HCT116 (cell line): ENCODE data around the gene FNBP1. TPM values are rescaled to one million over a fixed set of nuclear protein-coding genes. Genes with fewer than 3 reads are reported as not detected.

ENCODE experiments used
- ATAC-seq: fragments of 200-7000 bp; cut with Tn5 transposase; 2 replicates; pipeline ENCODE4 v1.9.1; 2020; ENCODE audit warnings: mild to moderate bottlenecking, moderate library complexity
- BruUV-seq: library from RNA; stranded (reverse); fragments of 400-500 nt; replicated peaks from 2 replicates; lab custom pipeline; 2021; lab: Mats Ljungman, UMichigan
- CTCF ChIA-PET: fragments of 300-600 bp; sonication (Branson Sonifier 250); formaldehyde crosslinking; loops from one replicate; lab custom pipeline; 2021; ENCODE audit warnings: antibody characterized with exemption; lab: Charles Lee
- POLR2A ChIA-PET: fragments of 300-600, 350-600 bp; sonication (Branson Sonifier 250); formaldehyde crosslinking; loops from one replicate; lab custom pipeline; 2021; ENCODE audit warnings: antibody characterized with exemption; lab: Charles Lee
- RAD21 ChIA-PET, 2 experiments: fragments of 300-600 bp; sonication (Branson Sonifier 250); formaldehyde crosslinking; loops; one replicate each; lab custom pipeline; 2023; ENCODE audit warnings: low total read pairs in 2 of 2; ENCODE audit not compliant: uncharacterized antibody in 2 of 2, unreplicated experiment in 2 of 2, low non-redundant PET in 1 of 2; lab: Charles Lee
- DNase-seq: peaks from one replicate; pipeline ENCODE4 v3.0.0-alpha.2; 2010; ENCODE audit warnings: low read depth, low spot score
- H2AFZ ChIP-seq: fragments of 200-600 bp; shearing (Covaris generic), sonication (generic); 2 replicates; pipeline ENCODE4 v1.6.1; 2017; ENCODE audit warnings: low read depth, mixed run types, mixed read lengths, antibody characterized with exemption, low read length; ENCODE audit not compliant: poor library complexity, severe bottlenecking
- H3K27ac ChIP-seq: 2 replicates; pipeline ENCODE4 v1.5.1; 2012; ENCODE audit warnings: low read depth, low read length
- H3K27me3 ChIP-seq: fragments of 200-600 bp; sonication (generic); 2 replicates; pipeline ENCODE4 v1.6.1; 2016; ENCODE audit warnings: mixed run types, low read length, mixed read lengths; ENCODE audit not compliant: insufficient read depth
- H3K36me3 ChIP-seq, 2 experiments: fragments of 200-500 bp in 1 of 2; fragments of 200-600 bp in 1 of 2; sonication (Bioruptor generic) in 1 of 2; sonication (generic) in 1 of 2; 2 replicates each; pipeline versions ENCODE4 v1.5.1 to v1.6.1; 2014 to 2016; ENCODE audit warnings: low read length in 2 of 2, inconsistent platforms in 1 of 2, mixed read lengths in 1 of 2, mixed run types in 1 of 2; ENCODE audit not compliant: insufficient read depth in 2 of 2, control insufficient read depth in 1 of 2
- H3K4me1 ChIP-seq, 2 experiments: fragments of 200-600 bp in 1 of 2; sonication (generic) in 1 of 2; 2 replicates each; pipeline versions ENCODE4 v1.5.1 to v1.6.1; 2012 to 2017; ENCODE audit warnings: low read length in 2 of 2, inconsistent platforms in 1 of 2, mild to moderate bottlenecking in 1 of 2, mixed read lengths in 1 of 2, mixed run types in 1 of 2, moderate library complexity in 1 of 2; ENCODE audit not compliant: insufficient read depth in 2 of 2, control insufficient read depth in 1 of 2
- H3K4me2 ChIP-seq: fragments of 200-600 bp; sonication (generic); 2 replicates; pipeline ENCODE4 v1.6.1; 2017; ENCODE audit warnings: mixed run types, low read length, mixed read lengths
- H3K4me3 ChIP-seq, 2 experiments: fragments of 200-600 bp in 1 of 2; sonication (generic) in 1 of 2; replicated peaks in 1 of 2; 2 replicates each; pipeline ENCODE4 v1.5.1; 2011 to 2016; ENCODE audit warnings: low read length in 2 of 2, control low read depth in 1 of 2, low read depth in 1 of 2, mild to moderate bottlenecking in 1 of 2, mixed read lengths in 1 of 2, mixed run types in 1 of 2
- H3K79me2 ChIP-seq: fragments of 200-600 bp; sonication (generic); 2 replicates; pipeline ENCODE4 v1.6.1; 2017; ENCODE audit warnings: mild to moderate bottlenecking, mixed run types, low read length, moderate library complexity, mixed read lengths; ENCODE audit not compliant: insufficient read depth
- H3K9ac ChIP-seq: fragments of 200-600 bp; sonication (generic); 2 replicates; pipeline ENCODE4 v1.6.1; 2016; ENCODE audit warnings: low read length, mixed read lengths
- H3K9me2 ChIP-seq: fragments of 200-600 bp; sonication (generic), shearing (Covaris generic); 2 replicates; pipeline ENCODE4 v1.6.1; 2017; ENCODE audit warnings: mixed run types, mild to moderate bottlenecking, moderate library complexity; ENCODE audit not compliant: insufficient read depth
- H3K9me3 ChIP-seq, 2 experiments: fragments of 200-500 bp in 1 of 2; fragments of 200-600 bp in 1 of 2; sonication (Bioruptor generic) in 1 of 2; sonication (generic) in 1 of 2; 2 replicates each; pipeline ENCODE4 v1.6.1; 2014 to 2017; ENCODE audit warnings: low read length in 2 of 2, mixed read lengths in 2 of 2, inconsistent platforms in 1 of 2, low read depth in 1 of 2, mild to moderate bottlenecking in 1 of 2, mixed run types in 1 of 2, moderate library complexity in 1 of 2; ENCODE audit not compliant: control insufficient read depth in 1 of 2, insufficient read depth in 1 of 2
- H4K20me1 ChIP-seq: fragments of 200-600 bp; sonication (generic), shearing (Covaris generic); 2 replicates; pipeline ENCODE4 v1.6.1; 2017; ENCODE audit warnings: mixed run types, mild to moderate bottlenecking, moderate library complexity; ENCODE audit not compliant: insufficient read depth
- CBX3 ChIP-seq: IDR thresholded peaks from 2 replicates; pipeline ENCODE4 v1.6.1; 2012; ENCODE audit warnings: low read depth
- CEBPB ChIP-seq: IDR thresholded peaks from 2 replicates; pipeline ENCODE4 v1.6.1; 2012; ENCODE audit warnings: low read depth
- CTCF ChIP-seq, 3 experiments: fragments of 200-600 bp in 1 of 3; sonication (generic) in 1 of 3; IDR thresholded peaks in 2 of 3; conservative IDR thresholded peaks in 1 of 3; 2 replicates each; pipeline ENCODE4 v1.5.1; 2012 to 2017; ENCODE audit warnings: low read depth in 2 of 3, low read length in 2 of 3, antibody characterized with exemption in 1 of 3, borderline replicate concordance in 1 of 3, control low read depth in 1 of 3, mild to moderate bottlenecking in 1 of 3, mixed read lengths in 1 of 3, mixed run types in 1 of 3, moderate library complexity in 1 of 3; ENCODE audit not compliant: insufficient read depth in 1 of 3
- EZH2 ChIP-seq: fragments of 200-600 bp; sonication (generic); IDR thresholded peaks from 2 replicates; pipeline ENCODE4 v1.6.1; 2017; ENCODE audit warnings: antibody characterized with exemption, mixed run types
- EZH2phosphoT487 ChIP-seq: fragments of 200-600 bp; IDR thresholded peaks from 2 replicates; pipeline ENCODE4 v1.6.1; 2018; ENCODE audit warnings: antibody characterized with exemption, borderline replicate concordance
- FOSL1 ChIP-seq: IDR thresholded peaks from 2 replicates; pipeline ENCODE4 v1.6.1; 2012; ENCODE audit warnings: low read depth
- JUND ChIP-seq: IDR thresholded peaks from 2 replicates; pipeline ENCODE4 v1.6.1; 2012
- POLR2A ChIP-seq: IDR thresholded peaks from 2 replicates; pipeline ENCODE4 v1.7.0; 2011; ENCODE audit warnings: borderline replicate concordance; ENCODE audit not compliant: insufficient read depth, insufficient read length; ENCODE audit errors: extremely low read depth
- POLR2AphosphoS5 ChIP-seq: IDR thresholded peaks from 2 replicates; pipeline ENCODE4 v1.6.1; 2011; ENCODE audit warnings: mild to moderate bottlenecking, low read depth, low read length, moderate library complexity
- RAD21 ChIP-seq: IDR thresholded peaks from 2 replicates; pipeline ENCODE4 v1.6.1; 2012; ENCODE audit warnings: low read depth, mild to moderate bottlenecking
- SRF ChIP-seq: IDR thresholded peaks from 2 replicates; pipeline ENCODE4 v1.6.1; 2012; ENCODE audit warnings: low read depth
- TCF7L2 ChIP-seq: IDR thresholded peaks from 2 replicates; pipeline ENCODE4 v1.7.0; 2011; ENCODE audit warnings: borderline replicate concordance, inconsistent platforms; ENCODE audit not compliant: insufficient read depth, insufficient read length; ENCODE audit errors: extremely low read depth
- intact Hi-C: fragments of 100-400 bp; cut with micrococcal nuclease; formaldehyde crosslinking; loops from 2 replicates; pipeline ENCODE4 v1.10.0; 2022
- total RNA-seq: library from RNA; stranded (reverse); gene quantifications from one replicate; pipeline ENCODE4 v1.2.1, GENCODE V29; 2021; ENCODE audit not compliant: unreplicated experiment

FNBP1 gene
- total RNA-seq, 1 experiment from 2014 or later, result 25.0 TPM

GRCh38 chr9:129945314-129945713 lies 97.7 kb downstream of the FNBP1 start:
- no peak for ATAC-seq
- Histone ChIP-seq H3K27ac (no peak overlapping the region), H2AFZ (no peak overlapping the region), H3K79me2 (no peaks in the 10 kb centered on the region), H4K20me1 (no peaks in the 10 kb centered on the region), H3K4me3 (no peak overlapping the region), H3K4me2 (no peak overlapping the region), H3K9me3 (peaks cover 6 to 13% of the 10 kb centered on the region in 2 experiments; a peak in 2 of 4 replicates), H3K27me3 (no peaks in the 10 kb centered on the region), H3K9ac (no peak overlapping the region), H3K4me1 (no peaks in the 10 kb centered on the region), H3K36me3 (no peaks in the 10 kb centered on the region), H3K9me2 (no peaks in the 10 kb centered on the region)
- TF ChIP-seq CEBPB (no peak), EZH2phosphoT487 (no peak), POLR2AphosphoS5 (no peak), JUND (no peak), CBX3 (no peak), TCF7L2 (no peak)
- DNase-seq, result no peak
- ChIA-PET CTCF (no interaction called here), POLR2A (no interaction called here), RAD21 (no interaction called here)
- intact Hi-C loops, result no loop called here
- no TSS peak for BruUV-seq

- DNase-seq, result no peak
- H3K4me3 ChIP-seq, result no peak overlapping the region
- CTCF ChIA-PET, result no interaction called here
- POLR2A ChIA-PET, result no interaction called here
- no peaks in the 10 kb centered on the region for H3K79me2 ChIP-seq
- no peaks in the 10 kb centered on the region for H4K20me1 ChIP-seq
- H3K9me3 ChIP-seq, result peaks cover 6 to 13% of the 10 kb centered on the region in 2 experiments; a peak in 2 of 4 replicates
- H3K9ac ChIP-seq, result no peak overlapping the region
- RAD21 ChIA-PET, result no interaction called here
- no peaks in the 10 kb centered on the region for H3K36me3 ChIP-seq
- intact Hi-C loops, result no loop called here
- no peak overlapping the region for H2AFZ ChIP-seq
- no peak overlapping the region for H3K27ac ChIP-seq
- TF ChIP-seq POLR2A, result no peak
- no peak for TF ChIP-seq SRF
- no peak for TF ChIP-seq FOSL1
- no peak for TF ChIP-seq CBX3
- TF ChIP-seq CTCF (IDR thresholded peaks at IDR 0.05 in 2 of 3, conservative IDR thresholded peaks at IDR 0.05 in 1 of 3; ENCODE audit: borderline replicate concordance in 1 of 3, insufficient read depth in 1 of 3, low read depth in 2 of 3, low read length in 2 of 3), result no peak
- no peak for TF ChIP-seq EZH2phosphoT487
- no peak for TF ChIP-seq EZH2
- TF ChIP-seq CEBPB, result no peak
- TF ChIP-seq RAD21, result no peak
- no peak for TF ChIP-seq POLR2AphosphoS5
- TF ChIP-seq, all 23 proteins: peak for 0
- no peaks in the 10 kb centered on the region for H3K9me2 ChIP-seq
- H3K4me2 ChIP-seq, result no peak overlapping the region
- no TSS peak for BruUV-seq
- no peaks in the 10 kb centered on the region for H3K27me3 ChIP-seq
- no peak for ATAC-seq
- H3K4me1 ChIP-seq, result no peaks in the 10 kb centered on the region
Observed at GRCh38 chr9:129944506-129945116, 98.4 kb downstream of the FNBP1 start.
